Pericardium fibroblast (primary cell): ENCODE data around the gene RPL32. TPM values are rescaled to one million over a fixed set of nuclear protein-coding genes. Genes with fewer than 3 reads are reported as not detected.

Experiments
- total RNA-seq: library from RNA; depleted of rRNA; stranded (reverse); fragments of >200 nt; gene quantifications from 2 replicates; pipeline ENCODE4 v1.2.3, GENCODE V29; 2015

The RPL32 gene
- total RNA-seq = 1,238 and 1,778 TPM in 2 replicates

DNA sequence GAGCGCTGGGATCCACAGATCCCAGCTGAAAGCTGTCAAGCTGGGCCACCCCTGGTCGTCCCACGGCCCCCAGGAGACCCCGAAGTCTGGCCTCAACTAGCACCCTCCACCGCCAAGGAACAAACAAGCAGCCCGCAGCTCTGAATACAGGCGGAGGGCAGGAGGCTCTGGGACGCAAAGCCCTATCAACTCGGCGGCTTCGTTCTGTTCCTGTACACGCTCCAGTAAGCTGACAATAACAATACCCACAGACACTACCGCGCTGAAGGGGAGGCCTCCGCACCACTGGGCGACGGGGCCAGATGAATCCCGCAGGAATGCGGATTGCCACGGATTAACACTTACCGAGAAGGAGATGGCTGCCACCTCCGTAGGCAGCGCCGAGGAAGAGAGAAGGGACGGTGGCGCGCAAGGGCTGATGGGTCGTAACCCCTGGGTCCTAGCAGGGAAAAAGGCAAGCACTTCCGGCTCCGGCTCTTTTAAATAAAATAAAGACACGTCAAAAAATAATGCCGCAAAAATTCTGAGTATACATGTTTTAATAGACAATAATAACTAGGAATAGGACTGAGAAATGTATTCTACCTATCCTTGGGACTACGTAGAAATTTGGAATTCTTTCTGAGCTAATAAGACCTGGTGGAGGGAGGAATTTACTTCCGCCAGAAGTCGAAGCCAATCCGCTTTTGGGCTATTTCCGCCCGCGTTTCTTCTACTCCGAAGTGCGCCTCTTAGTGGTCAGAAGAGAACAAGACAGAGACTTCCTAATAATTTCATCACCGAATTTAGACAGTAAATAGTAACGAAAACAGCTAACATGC is at the start of gene RPL32:
RPL32 (minus strand) TSS at position 417 of the 821 bp plus-strand sequence. CDS start 1,328 bp downstream, outside the sequence.

GRCh38 chr3:12796171-12797123 is 44.9 kb downstream of the RPL32 start, which contains the start of gene CAND2:
TSS of gene CAND2 (plus strand) at chr3:12796680. CDS start at chr3:12796721, 41 bp downstream.

Other genes with a start within 250 kb of the RPL32 start
- 48.3 and 70.8 TPM in 2 replicates for gene RAF1, start 177.4 kb downstream of the RPL32 start, total RNA-seq
- gene TMEM40, start 82.3 kb downstream of the RPL32 start, total RNA-seq = not detected in 2 replicates
- 2.3 and 6.0 TPM in 2 replicates for gene CAND2, start 44.9 kb downstream of the RPL32 start, total RNA-seq
- gene IQSEC1, start 231.9 kb upstream of the RPL32 start, total RNA-seq = 19.8 and 22.9 TPM in 2 replicates